Measurements from ENCODE around the gene C7.

Gene C7

GRCh38 chr5:40915341-40915926 lies 6.1 kb downstream of the C7 start:
- Mint-ChIP-seq H3K4me1 (peaks cover 8% of the 10 kb centered on the region), H3K27ac (no peak overlapping the region), H3K36me3 (ENCODE audit: low read depth) (peaks cover 7% of the 10 kb centered on the region), H3K9me3 (peaks cover 16% of the 10 kb centered on the region), H3K27me3 (ENCODE audit: low read depth, poor library complexity) (peaks cover 3% of the 10 kb centered on the region), H3K4me3 (no peak overlapping the region)
- no peak for DNase-seq
- TF ChIP-seq CTCF (IDR thresholded peaks at IDR 0.05): no peak

GRCh38 chr5:40916226-40916625 lies 6.9 kb downstream of the C7 start:
- peaks cover 8% of the 10 kb centered on the region for H3K36me3 Mint-ChIP-seq (ENCODE audit: low read depth)
- H3K27ac Mint-ChIP-seq: no peak overlapping the region
- H3K9me3 Mint-ChIP-seq: peaks cover 23% of the 10 kb centered on the region
- no peak overlapping the region for H3K4me3 Mint-ChIP-seq
- peaks cover 3% of the 10 kb centered on the region for H3K27me3 Mint-ChIP-seq (ENCODE audit: low read depth, poor library complexity)
- no peak for TF ChIP-seq CTCF (IDR thresholded peaks at IDR 0.05)
- H3K4me1 Mint-ChIP-seq: peaks cover 8% of the 10 kb centered on the region
- no peak for DNase-seq

GRCh38 chr5:40928886-40929448 lies 19.7 kb downstream of the C7 start:
- Mint-ChIP-seq H3K4me3 (no peak overlapping the region), H3K27me3 (ENCODE audit: low read depth, poor library complexity) (no peaks in the 10 kb centered on the region), H3K36me3 (ENCODE audit: low read depth) (peaks cover 5% of the 10 kb centered on the region), H3K9me3 (peaks cover 33% of the 10 kb centered on the region), H3K4me1 (no peaks in the 10 kb centered on the region), H3K27ac (no peak overlapping the region)
- no peak for DNase-seq
- no peak for TF ChIP-seq CTCF (IDR thresholded peaks at IDR 0.05)

GRCh38 chr5:40932766-40933165 lies 23.5 kb downstream of the C7 start:
- DNase-seq: no peak
- peaks cover under 1% of the 10 kb centered on the region for H3K9me3 Mint-ChIP-seq
- H3K27me3 Mint-ChIP-seq (ENCODE audit: low read depth, poor library complexity): no peaks in the 10 kb centered on the region
- TF ChIP-seq CTCF (IDR thresholded peaks at IDR 0.05): no peak
- no peaks in the 10 kb centered on the region for H3K4me1 Mint-ChIP-seq
- no peak overlapping the region for H3K4me3 Mint-ChIP-seq
- no peaks in the 10 kb centered on the region for H3K36me3 Mint-ChIP-seq (ENCODE audit: low read depth)
- no peak overlapping the region for H3K27ac Mint-ChIP-seq

GRCh38 chr5:40937075-40937474 lies 27.8 kb downstream of the C7 start:
- H3K27me3 Mint-ChIP-seq (ENCODE audit: low read depth, poor library complexity): no peaks in the 10 kb centered on the region
- H3K4me3 Mint-ChIP-seq: no peak overlapping the region
- no peaks in the 10 kb centered on the region for H3K36me3 Mint-ChIP-seq (ENCODE audit: low read depth)
- no peaks in the 10 kb centered on the region for H3K9me3 Mint-ChIP-seq
- H3K4me1 Mint-ChIP-seq: no peaks in the 10 kb centered on the region
- no peak overlapping the region for H3K27ac Mint-ChIP-seq
- DNase-seq: no peak
- TF ChIP-seq CTCF (IDR thresholded peaks at IDR 0.05): no peak

GRCh38 chr5:40939753-40940152 lies 30.5 kb downstream of the C7 start:
- no peak overlapping the region for H3K27ac Mint-ChIP-seq
- H3K27me3 Mint-ChIP-seq (ENCODE audit: low read depth, poor library complexity): no peaks in the 10 kb centered on the region
- no peak for TF ChIP-seq CTCF (IDR thresholded peaks at IDR 0.05)
- no peak overlapping the region for H3K4me3 Mint-ChIP-seq
- H3K36me3 Mint-ChIP-seq (ENCODE audit: low read depth): no peaks in the 10 kb centered on the region
- no peak for DNase-seq
- H3K4me1 Mint-ChIP-seq: no peaks in the 10 kb centered on the region
- H3K9me3 Mint-ChIP-seq: no peaks in the 10 kb centered on the region

Measured in nephron progenitor cell (in vitro differentiated cells).